ENCODE measurements around the gene TENM3.

The TENM3 gene

DNA sequence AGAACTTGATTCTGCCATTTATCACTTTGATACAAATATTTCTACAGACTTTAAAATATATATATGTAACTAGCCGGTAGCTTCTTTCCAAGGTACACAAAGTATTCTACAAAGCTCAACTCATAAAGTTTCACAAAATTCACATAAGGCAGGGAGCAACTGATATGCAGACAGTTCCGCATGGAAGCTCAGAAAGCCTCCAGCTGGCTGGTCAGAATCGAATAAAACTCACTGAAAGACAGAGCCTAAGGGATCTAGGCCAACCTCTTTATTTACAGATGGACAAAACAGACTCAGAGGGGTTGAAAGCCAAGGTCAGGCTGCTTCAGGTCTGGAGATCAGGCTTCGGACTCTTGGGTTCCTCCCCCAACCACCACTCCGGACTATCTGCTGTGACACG lies 543.8 kb downstream of the TENM3 start:
- H3K4me3 ChIP-seq (ENCODE audit: low read depth, low read length), result no peak overlapping the region
- TF ChIP-seq, protein P1, sequence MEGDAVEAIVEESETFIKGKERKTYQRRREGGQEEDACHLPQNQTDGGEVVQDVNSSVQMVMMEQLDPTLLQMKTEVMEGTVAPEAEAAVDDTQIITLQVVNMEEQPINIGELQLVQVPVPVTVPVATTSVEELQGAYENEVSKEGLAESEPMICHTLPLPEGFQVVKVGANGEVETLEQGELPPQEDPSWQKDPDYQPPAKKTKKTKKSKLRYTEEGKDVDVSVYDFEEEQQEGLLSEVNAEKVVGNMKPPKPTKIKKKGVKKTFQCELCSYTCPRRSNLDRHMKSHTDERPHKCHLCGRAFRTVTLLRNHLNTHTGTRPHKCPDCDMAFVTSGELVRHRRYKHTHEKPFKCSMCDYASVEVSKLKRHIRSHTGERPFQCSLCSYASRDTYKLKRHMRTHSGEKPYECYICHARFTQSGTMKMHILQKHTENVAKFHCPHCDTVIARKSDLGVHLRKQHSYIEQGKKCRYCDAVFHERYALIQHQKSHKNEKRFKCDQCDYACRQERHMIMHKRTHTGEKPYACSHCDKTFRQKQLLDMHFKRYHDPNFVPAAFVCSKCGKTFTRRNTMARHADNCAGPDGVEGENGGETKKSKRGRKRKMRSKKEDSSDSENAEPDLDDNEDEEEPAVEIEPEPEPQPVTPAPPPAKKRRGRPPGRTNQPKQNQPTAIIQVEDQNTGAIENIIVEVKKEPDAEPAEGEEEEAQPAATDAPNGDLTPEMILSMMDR (IDR thresholded peaks at IDR 0.05; ENCODE audit: low read depth, low read length), result no peak

DNA sequence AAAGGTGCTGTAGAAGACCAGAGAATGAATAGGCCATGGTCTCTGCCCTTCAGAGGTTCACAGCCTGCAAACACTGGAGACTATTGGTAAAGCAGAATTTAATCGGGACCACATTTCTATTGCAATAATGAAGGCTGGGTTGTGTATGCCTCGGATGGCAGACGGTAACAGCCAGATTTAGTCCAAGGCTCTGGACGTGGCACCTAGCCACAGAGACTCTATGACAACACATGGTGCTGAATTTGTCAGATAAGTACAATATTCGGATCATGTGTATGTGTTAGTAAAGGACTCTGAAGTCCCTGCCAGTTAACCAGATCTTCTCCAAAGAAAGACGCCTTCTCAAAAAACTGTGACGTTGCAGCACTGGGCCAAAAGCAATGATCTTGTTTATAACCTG lies 545.0 kb downstream of the TENM3 start:
- H3K4me3 ChIP-seq (ENCODE audit: low read depth, low read length), result no peak overlapping the region
- TF ChIP-seq, protein P1 (IDR thresholded peaks at IDR 0.05; ENCODE audit: low read depth, low read length), result no peak

DNA sequence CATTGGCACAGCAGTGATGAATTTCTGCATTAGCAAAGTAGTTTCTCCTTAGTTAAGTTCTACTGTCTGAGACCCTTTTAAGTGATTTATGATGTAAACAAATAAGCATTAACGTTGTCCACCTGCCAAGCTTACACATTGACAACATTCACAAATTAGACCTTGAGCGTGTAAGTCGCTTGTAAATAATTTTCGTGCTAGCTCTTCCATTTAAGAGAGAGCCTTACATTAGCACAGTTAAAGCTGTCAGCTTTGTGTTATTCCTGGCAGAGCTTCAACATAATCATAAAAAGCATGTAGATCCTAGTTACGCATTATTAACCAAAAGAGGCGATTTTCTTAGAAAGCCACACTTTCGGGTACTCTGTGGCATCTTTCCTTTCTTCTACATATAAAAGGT lies 546.3 kb downstream of the TENM3 start:
- H3K4me3 ChIP-seq (ENCODE audit: low read depth, low read length), result no peak overlapping the region
- TF ChIP-seq, protein P1 (IDR thresholded peaks at IDR 0.05; ENCODE audit: low read depth, low read length), result no peak

DNA sequence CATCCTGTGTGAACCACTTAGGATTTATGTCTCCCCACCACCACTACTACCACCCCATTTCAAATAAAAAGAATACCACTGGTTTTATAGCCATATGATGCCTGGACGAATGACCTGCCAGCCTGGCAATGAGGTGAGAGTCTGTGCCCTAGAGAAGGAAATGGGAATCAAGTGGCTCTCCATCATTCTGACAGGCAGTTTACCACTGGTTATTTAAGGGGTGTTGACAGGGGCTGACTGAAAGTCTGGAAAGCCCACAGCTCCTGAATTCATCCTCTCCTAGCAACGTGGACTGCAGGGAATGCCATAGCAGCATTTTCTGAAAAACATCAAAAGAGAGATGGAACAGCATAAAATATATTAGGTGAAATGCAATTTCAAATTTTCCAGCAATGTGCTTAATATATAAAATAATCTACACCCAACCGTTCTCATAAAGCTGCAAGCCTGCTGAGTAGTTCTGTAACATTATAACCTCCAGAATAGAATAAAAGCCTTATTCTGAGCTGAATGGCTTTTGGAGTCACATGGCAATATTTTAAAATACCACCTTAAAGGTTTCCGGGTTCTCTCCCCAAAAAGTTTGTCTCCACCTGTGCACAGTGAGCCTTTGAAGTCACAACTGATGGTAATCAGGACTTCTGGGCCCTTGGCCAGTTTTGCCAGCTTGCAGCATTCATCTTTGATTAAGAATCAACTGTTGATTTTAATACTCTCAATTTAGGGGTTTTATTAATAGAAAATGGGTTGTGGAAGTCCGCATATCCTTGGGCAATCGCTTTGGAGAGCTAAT lies 552.4 kb downstream of the TENM3 start:
- TF ChIP-seq, protein P1 (IDR thresholded peaks at IDR 0.05; ENCODE audit: low read depth, low read length), result no peak
- H3K4me3 ChIP-seq (ENCODE audit: low read depth, low read length), result no peak overlapping the region

DNA sequence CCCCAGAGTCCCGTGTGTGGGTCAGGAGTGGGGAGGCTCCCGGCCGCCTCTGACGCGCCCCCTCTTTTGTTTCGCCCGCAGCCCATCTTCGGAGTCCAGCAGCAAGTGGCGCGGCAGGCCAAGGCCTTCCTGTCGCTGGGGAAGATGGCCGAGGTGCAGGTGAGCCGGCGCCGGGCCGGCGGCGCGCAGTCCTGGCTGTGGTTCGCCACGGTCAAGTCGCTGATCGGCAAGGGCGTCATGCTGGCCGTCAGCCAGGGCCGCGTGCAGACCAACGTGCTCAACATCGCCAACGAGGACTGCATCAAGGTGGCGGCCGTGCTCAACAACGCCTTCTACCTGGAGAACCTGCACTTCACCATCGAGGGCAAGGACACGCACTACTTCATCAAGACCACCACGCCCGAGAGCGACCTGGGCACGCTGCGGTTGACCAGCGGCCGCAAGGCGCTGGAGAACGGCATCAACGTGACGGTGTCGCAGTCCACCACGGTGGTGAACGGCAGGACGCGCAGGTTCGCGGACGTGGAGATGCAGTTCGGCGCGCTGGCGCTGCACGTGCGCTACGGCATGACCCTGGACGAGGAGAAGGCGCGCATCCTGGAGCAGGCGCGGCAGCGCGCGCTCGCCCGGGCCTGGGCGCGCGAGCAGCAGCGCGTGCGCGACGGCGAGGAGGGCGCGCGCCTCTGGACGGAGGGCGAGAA lies 556.5 kb downstream of the TENM3 start:
- TF ChIP-seq, protein P1 (IDR thresholded peaks at IDR 0.05; ENCODE audit: low read depth, low read length), result no peak
- H3K4me3 ChIP-seq (ENCODE audit: low read depth, low read length), result no peak overlapping the region

DNA sequence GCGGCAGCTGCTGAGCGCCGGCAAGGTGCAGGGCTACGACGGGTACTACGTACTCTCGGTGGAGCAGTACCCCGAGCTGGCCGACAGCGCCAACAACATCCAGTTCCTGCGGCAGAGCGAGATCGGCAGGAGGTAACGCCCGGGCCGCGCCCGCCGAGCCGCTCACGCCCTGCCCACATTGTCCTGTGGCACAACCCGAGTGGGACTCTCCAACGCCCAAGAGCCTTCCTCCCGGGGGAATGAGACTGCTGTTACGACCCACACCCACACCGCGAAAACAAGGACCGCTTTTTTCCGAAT lies 557.0 kb downstream of the TENM3 start:
- TF ChIP-seq, protein P1 (IDR thresholded peaks at IDR 0.05; ENCODE audit: low read depth, low read length), result no peak
- H3K4me3 ChIP-seq (ENCODE audit: low read depth, low read length), result no peak overlapping the region

DNA sequence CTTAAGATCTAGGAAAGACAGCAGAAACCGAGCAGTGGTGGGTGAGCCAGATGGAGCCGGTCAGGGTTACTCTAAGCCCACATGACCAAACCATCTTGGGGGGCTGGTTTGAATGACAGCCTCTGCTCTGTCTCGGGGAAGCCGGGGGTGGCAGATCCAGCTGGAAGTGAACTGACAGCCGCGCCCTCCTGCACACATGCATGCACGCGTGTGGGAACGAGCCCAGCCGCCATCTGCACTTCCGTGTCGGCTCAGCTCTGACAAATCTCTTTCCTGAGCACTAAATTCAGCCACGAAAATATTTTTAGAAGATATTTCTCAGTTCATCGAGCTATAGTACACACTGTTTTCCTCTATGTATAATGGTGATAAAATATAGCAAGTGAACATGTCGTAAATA lies 558.4 kb downstream of the TENM3 start:
- TF ChIP-seq, protein P1 (IDR thresholded peaks at IDR 0.05; ENCODE audit: low read depth, low read length), result no peak
- H3K4me3 ChIP-seq (ENCODE audit: low read depth, low read length), result no peak overlapping the region
